GM21381 (cell line): ENCODE measurements around the gene MSI2.

Experiments used
- ATAC-seq: cut with Tn5 transposase; IDR thresholded peaks from one replicate; pipeline ENCODE4 v1.9.1; 2021; ENCODE audit warnings: mild to moderate bottlenecking, moderate library complexity; ENCODE audit not compliant: unreplicated experiment

The MSI2 gene

DNA sequence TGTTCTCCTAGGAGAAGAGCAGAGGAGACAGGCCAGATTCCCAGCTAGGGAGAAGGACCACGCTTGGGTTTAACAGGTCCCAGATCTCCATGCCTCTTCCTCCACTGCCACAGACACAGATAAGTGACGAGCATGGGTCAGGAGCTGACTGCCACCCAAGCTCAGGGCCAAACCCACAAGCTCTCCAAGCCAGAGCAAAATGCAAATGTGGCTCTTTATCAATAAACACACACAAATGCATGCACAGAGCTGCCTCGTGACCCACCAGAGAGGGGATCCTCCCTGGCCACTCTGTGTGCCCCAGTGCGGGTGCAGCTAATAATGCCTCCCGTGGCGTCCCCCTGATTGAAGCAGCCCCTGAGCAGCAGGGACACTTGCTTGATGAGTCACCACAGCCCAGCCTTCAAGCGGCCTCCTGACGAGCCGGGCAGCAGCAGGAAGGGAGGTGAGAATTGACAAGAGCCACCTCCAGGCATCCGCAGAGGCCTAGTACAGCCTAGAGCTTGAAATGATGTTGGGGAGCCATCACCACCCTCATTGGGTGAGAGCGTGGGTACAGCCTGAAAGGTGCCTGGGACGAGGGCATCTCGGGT, 344.9 kb downstream of the MSI2 start:
- ATAC-seq, result no peak

DNA sequence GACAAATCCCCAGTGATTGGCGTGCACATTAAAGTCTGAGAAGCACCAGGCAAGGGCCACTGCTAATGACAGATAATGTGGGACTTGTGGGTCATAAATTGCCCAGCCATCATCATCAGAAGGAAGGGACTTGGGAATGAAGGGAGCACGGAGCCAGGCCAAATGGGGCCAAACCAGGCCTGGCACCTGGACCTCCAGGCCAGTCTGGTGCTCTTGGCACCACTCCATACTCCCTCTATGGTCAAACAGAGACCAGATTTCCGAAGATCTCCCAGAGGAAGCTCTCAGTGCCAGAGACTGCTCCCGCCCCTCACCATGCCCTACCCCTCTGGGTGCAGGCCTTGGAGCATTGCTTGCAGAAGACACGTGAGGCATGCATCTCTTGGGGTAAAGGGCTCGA, 346.6 kb downstream of the MSI2 start:
- ATAC-seq, result no peak

- ATAC-seq, result no peak
Measured at GRCh38 chr17:57603546-57603945, 347.2 kb downstream of the MSI2 start.

GRCh38 chr17:57603978-57604377, 347.7 kb downstream of the MSI2 start:
- peak; percentile 52 for ATAC-seq

DNA sequence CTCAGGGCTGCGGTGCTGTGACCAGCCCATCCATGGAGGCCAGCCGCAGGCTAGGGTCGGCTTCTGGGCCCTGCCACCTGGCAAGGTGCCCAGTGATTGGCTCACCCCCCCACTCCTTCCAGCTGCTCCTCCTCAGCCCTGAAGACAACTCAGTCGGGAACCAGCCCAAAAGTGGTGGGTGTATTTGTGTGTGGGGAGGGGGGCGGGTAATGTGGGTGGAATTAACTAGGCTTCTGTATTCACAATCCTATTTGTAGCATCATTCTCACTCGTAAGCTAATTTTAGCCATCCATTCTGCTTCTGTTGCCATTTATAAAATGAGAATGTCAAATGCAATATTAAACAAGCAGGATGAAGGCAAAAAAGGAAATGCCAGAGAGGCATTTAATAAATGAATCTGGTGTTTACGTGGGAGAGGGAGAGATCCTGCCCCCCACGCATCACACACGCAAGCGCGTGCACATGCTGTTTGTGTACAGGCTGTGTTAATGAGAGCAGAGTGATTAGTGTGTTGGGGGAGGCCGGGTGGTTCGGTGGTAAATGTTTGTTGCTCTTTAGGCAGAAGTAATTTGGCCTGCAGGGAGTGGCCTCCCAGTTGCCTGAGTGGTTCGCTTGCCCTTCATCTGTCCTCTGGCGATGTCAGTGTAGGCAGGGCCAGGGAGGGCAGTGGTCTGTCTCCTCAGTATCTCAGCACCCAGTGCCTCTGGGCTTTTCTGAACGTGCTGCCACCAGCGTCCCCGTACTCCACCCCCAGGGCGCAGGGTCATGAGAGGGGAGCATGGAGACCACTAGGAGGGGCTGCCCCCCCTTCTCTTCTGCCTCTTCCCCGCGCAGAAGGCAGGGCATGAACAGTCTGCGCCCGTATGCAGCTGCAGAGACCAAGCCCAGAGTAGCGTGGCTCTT, 348.7 kb downstream of the MSI2 start:
- ATAC-seq, result peak; percentile 67

DNA sequence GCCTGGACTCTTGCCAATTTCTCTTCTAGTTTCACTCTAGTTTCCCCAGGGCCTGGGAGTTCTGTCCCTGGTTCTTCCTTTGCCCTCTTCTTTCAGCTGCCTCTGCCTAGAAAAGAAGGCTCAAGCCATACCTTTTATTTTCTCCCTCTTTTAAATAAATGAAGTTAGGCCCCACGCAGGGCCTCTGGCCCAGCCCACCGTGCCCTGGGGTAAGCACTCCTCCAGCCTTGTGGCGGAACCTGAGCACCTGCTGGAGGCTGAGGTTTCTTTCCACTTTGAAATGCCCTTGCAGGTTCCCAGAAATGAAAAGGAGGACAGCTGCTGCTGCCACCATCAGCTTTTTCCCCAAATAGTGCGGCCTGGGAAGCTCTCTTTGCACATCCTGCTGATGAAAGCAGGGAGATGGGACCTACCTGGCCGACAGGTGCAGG, 349.4 kb downstream of the MSI2 start:
- no peak for ATAC-seq

DNA sequence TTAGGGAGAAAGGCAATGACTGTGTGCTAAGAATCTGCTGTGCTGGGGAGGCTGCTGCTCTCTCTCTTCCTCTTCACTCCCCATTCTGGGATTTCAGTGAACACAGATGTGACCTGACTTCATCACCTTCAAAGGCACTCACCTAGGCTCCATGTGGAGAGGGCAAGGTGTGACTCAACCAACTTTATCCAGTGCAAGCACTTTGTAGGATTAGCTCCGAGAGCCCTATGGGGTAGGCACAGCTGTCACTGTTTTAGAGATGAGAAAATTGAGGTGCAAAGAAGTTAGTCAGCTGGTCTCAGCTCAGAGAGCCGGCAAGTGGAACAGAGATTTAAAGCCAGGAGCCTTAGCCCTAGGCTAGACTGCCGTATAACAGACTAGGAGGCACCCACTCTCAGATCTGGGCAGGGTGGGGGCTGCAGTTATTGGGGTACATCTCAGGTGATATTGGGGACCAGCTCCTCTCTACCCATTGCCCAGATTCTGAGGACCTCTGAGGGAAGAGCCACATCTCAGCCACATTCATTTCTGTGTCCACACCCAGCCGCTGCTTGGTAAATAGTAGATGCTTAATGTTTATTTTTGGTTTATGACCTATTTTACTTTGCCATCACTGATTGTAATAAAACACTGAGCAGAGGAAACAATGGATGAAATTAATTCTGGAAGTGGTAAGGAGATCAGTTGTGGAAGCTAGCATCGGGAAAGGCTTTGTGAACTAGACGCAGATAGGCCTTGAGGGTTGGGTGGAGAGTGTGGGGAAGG, 350.0 kb downstream of the MSI2 start:
- ATAC-seq, result no peak

GRCh38 chr17:57607553-57608120, 351.3 kb downstream of the MSI2 start:
- no peak for ATAC-seq

GRCh38 chr17:57608369-57609124, 352.2 kb downstream of the MSI2 start:
- no peak for ATAC-seq

GRCh38 chr17:57609125-57609877, 353.0 kb downstream of the MSI2 start:
- no peak for ATAC-seq

DNA sequence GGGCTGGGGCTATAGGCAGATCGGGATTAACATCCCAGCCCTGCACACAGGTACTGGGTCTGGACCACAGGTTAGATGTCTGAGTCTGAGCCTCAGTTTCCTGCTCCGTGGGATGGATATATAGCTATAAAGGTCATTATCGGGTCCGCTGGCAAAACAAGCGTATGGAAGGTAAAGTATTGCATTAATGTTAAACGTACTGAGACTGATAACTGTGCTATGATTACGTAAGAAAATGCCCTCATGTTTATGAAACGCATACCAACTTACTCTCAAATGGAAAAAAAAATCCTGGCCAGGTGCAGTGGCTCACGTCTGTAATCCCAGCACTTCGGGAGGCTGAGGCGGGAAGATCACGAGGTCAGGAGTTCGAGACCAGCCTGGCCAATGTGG, 353.6 kb downstream of the MSI2 start:
- ATAC-seq, result no peak

DNA sequence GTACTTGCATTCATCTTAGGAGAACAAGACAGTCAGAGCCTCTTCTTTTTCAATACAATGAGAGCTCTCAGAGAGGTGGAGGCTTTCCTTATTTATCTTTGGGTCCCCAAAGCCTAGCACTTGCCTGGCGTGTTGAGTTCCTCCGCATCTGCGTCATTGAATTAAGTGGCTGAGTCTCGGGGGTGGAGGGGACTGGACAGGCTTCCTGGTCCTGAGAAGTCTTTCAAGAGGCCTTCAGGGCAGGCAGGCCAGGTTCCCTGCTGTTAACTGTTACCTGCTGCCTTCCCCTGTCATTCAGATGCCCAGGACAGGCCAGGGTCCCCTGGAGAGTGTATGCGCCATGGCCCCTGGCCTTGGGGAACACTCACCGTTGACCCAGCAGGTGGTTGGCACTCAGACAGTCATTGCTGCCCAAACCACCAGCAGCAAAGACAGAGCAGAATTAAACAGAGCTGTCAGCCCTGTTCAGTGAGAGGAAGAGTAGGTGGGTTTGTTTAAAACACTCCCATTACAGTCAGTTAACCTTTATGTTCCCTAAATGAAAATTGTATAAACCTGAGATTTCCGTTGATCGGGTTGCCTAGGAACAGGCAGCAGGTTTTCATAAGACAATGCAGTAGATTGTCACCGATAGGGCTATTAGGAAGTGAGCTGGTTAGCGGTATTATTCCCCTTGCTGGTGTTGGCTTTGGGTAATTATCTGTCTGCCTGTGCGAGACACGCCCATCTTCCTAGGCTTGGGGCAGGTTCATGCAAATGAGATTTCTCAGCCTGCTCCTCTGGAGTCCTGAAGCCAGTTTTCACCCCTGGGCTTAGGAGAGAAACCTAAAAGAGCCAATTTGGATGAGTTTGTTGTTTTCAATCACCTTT, 356.1 kb downstream of the MSI2 start:
- ATAC-seq, result no peak

DNA sequence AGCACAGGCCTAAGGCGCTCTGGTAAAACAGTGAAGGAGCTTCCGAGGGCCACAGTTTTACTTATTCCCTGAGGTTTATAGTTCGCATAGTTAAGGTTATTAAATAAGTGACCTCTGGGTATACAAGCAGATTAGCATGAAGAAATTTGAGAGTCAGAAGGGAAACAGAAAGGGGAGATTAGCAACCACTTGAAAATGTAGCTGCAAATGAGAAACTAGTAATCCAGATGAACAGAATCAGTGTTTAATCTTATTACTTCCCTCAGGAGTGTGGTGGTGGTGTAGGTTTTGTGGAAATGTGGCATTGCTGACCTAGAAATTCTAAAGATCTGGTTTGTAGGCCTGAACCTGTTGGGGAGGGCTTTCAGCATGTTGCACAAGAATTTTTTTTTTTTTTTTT, 358.4 kb downstream of the MSI2 start:
- no peak for ATAC-seq

GRCh38 chr17:57615836-57616757, 359.8 kb downstream of the MSI2 start:
- no peak for ATAC-seq

GRCh38 chr17:57617218-57617617, 360.9 kb downstream of the MSI2 start:
- no peak for ATAC-seq

DNA sequence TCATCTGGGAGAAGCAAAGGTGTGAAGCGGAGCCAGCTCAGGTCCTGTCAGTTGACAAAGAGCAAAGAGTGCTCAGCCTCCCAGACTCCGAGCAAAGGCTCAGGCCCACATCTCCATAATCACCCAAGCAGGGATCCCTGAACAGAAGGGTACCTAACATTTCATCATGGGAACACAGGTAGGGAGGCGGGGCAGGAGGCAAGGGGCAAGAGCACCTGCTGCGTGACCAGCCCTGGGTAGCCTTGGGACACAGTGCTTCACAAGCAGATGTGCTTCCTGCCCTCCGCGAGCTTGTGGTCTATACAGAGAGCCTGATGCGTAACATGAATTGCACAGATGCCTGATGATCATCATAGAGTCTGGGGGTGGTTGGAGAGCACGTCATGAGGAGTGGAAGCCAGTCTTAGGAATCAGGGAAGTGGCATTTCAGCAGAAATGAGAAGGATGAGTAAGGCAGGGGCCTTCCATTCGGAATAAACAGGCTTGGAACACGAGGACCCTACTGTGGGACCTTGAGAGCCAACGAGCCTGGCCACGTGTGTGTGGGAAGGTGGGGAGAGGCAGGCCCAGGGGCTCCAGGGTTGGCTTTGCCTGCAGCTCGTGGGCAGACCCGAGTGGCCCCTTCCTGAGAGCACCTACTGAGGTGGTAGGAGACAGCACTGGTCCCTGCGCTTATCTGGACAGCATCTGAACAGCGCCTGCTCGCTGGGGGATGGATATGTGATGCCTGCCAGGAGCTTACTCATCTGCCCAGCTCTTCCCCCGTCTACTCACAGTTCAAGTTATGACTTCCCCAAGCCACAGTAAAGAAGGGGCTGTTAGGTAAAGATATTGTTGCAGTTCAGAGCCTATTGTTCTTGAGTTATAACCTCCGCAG, 363.0 kb downstream of the MSI2 start:
- ATAC-seq, result no peak

- no peak for ATAC-seq
Measured at GRCh38 chr17:57620576-57620975, 364.3 kb downstream of the MSI2 start.
